ENCODE measurements around the gene CREM. TPM values are rescaled to one million over a fixed set of nuclear protein-coding genes. Genes with fewer than 3 reads are reported as not detected.

CREM gene
- total RNA-seq, 3 donors from 2014 or later = 11.8 to 27.4 (median 13.5) TPM

DNA sequence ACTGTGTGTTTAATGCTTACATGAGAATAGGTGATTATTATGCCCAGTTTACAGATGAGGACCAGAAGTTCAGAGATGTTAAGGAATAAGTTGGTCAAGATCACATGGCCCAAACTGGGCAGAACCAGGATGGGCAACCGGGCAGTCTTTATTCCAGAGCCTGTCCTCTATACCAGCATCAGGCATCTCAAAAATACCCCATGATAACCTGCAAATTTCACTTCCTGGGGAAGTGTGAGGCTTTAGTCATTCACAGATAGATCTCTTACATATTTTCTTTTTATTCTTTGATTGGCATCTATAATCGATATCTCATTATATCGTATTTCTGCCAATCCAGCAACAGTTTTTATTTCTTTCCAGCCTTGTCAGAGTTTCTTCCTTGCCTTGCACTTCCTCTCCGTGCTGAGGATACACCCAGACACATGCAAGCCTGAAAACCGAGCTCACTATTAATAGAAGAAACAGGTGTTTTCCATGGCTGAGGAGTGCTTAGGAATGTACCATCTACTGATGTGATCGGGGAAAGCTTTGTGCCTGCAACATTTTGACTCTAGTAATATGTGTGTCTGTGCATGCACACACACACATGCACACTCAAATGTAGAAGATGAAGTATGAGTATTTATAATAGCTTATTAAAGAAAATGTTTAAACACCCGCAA, 82.4 kb downstream of the CREM start:
- H3K4me3 ChIP-seq = no peak overlapping the region
- no peak for ATAC-seq
- DNase-seq = no peak
- H3K4me1 ChIP-seq (ENCODE audit: low read depth) = no peaks in the 10 kb centered on the region
- H3K36me3 ChIP-seq (ENCODE audit: low read depth) = no peaks in the 10 kb centered on the region
- intact Hi-C loops (cut with DNase I, micrococcal nuclease) = no loop called here
- TF ChIP-seq, protein P1, sequence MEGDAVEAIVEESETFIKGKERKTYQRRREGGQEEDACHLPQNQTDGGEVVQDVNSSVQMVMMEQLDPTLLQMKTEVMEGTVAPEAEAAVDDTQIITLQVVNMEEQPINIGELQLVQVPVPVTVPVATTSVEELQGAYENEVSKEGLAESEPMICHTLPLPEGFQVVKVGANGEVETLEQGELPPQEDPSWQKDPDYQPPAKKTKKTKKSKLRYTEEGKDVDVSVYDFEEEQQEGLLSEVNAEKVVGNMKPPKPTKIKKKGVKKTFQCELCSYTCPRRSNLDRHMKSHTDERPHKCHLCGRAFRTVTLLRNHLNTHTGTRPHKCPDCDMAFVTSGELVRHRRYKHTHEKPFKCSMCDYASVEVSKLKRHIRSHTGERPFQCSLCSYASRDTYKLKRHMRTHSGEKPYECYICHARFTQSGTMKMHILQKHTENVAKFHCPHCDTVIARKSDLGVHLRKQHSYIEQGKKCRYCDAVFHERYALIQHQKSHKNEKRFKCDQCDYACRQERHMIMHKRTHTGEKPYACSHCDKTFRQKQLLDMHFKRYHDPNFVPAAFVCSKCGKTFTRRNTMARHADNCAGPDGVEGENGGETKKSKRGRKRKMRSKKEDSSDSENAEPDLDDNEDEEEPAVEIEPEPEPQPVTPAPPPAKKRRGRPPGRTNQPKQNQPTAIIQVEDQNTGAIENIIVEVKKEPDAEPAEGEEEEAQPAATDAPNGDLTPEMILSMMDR (IDR thresholded peaks at IDR 0.05) = no peak
- H3K9me3 ChIP-seq = no peaks in the 10 kb centered on the region

DNA sequence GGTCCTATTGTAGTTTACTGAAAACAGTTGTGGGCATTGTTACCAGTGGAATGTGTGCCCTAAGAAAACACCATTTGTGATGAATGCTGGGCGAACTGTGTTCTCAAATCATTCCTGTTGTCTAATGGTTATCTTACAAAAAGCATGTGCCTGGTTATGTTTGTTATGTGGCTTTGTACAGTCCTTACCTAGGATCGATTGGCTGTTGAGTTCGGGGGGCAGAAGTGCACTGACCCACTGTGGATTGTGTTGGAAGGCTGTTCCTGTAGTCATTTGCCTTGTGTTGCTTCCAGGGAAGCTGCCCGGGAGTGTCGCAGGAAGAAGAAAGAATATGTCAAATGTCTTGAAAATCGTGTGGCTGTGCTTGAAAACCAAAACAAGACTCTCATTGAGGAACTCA, 84.3 kb downstream of the CREM start:
- Histone ChIP-seq H3K9me3 (no peaks in the 10 kb centered on the region), H3K36me3 (ENCODE audit: low read depth) (no peaks in the 10 kb centered on the region), H3K4me1 (ENCODE audit: low read depth) (no peaks in the 10 kb centered on the region), H3K4me3 (no peak overlapping the region)
- TF ChIP-seq, protein P1 (IDR thresholded peaks at IDR 0.05) = no peak
- ATAC-seq = no peak
- DNase-seq = no peak
- intact Hi-C loops (cut with DNase I, micrococcal nuclease) = no loop called here

DNA sequence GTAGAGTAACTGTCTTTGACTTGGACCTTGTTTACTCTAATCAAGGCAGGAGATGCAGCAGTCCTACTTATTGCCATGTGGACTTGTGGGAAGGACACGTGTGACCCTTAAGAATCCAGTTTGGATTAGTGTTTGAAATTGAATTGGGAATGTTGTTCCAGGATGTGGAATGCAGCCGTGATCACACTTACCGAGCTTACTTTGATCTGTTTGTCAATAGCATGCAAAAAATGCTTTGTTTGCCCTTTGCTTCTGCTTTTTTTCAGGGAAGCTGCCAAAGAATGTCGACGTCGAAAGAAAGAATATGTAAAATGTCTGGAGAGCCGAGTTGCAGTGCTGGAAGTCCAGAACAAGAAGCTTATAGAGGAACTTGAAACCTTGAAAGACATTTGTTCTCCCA, 84.7 kb downstream of the CREM start:
- Histone ChIP-seq H3K9me3 (no peaks in the 10 kb centered on the region), H3K4me3 (no peak overlapping the region), H3K4me1 (ENCODE audit: low read depth) (no peaks in the 10 kb centered on the region), H3K36me3 (ENCODE audit: low read depth) (no peaks in the 10 kb centered on the region)
- ATAC-seq (no peak), DNase-seq (no peak)
- intact Hi-C loops (cut with DNase I, micrococcal nuclease) = no loop called here
- TF ChIP-seq, protein P1 (IDR thresholded peaks at IDR 0.05) = no peak

DNA sequence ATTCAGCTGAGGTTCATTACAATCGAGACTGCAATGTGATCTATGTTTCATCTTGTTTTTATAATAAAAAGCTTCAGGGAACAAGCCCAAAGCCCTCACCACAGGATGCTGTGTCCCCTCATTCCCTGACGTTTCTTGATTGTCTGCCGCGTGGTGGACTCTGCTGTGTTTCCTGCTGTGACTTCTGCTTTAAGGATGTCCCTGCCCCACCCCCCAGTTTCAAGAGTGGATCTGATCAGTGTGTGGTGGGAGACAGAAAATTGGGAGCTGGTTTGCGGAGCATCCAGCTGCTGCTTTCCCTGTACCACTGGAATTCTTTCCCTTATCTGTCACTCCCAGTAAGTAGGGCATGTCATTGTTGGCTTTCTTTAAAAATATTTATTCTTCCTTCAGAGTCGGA, 86.2 kb downstream of the CREM start:
- DNase-seq (peak in 1 of 3 donors; percentile 49), ATAC-seq (no peak)
- TF ChIP-seq, protein P1 (IDR thresholded peaks at IDR 0.05) = no peak
- Histone ChIP-seq H3K4me1 (ENCODE audit: low read depth) (no peaks in the 10 kb centered on the region), H3K9me3 (no peaks in the 10 kb centered on the region), H3K36me3 (ENCODE audit: low read depth) (no peaks in the 10 kb centered on the region), H3K4me3 (no peak overlapping the region)
- intact Hi-C loops (cut with DNase I, micrococcal nuclease) = no loop called here

DNA sequence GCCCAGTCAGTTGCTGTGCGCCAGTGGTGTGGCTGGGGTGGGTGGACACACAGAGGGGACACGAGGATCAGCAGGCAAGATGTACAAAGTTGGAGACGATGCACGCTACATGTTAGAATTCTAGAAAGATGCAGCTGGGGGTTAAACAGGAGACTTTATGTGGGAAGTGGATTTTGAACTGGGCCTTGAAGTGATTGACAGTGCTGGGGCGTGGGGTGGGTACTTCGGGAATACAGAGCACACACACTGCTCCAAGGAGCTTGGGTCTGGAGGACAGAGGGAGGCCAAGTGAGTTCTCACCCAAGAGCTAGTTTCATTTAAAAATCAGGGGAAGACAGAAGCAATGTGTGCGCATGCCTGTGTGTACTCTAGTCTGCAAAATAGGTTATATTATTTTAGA, 87.1 kb downstream of the CREM start:
- ATAC-seq = no peak

More for the DNA sequence above, 87.1 kb downstream of the CREM start:
- Histone ChIP-seq H3K4me3 (no peak overlapping the region), H3K9me3 (no peaks in the 10 kb centered on the region), H3K4me1 (ENCODE audit: low read depth) (no peaks in the 10 kb centered on the region), H3K36me3 (ENCODE audit: low read depth) (no peaks in the 10 kb centered on the region)
- intact Hi-C loops (cut with DNase I, micrococcal nuclease) = no loop called here
- TF ChIP-seq, protein P1 (IDR thresholded peaks at IDR 0.05) = no peak
- no peak for DNase-seq

Measured in mucosa of descending colon (tissue), 3 donors.